Measurements from ENCODE around the gene THAP3.
"Not testable (repeated sequence)": the region's sequence is repeated elsewhere in the genome, so short reads cannot be mapped to it uniquely, and the experiment has no call there.

THAP3 gene

GRCh38 chr1:6591644-6592043 lies 33.0 kb upstream of the THAP3 start:
- DNase-seq, result no peak

GRCh38 chr1:6592441-6592840 lies 32.2 kb upstream of the THAP3 start:
- no peak for DNase-seq

DNA sequence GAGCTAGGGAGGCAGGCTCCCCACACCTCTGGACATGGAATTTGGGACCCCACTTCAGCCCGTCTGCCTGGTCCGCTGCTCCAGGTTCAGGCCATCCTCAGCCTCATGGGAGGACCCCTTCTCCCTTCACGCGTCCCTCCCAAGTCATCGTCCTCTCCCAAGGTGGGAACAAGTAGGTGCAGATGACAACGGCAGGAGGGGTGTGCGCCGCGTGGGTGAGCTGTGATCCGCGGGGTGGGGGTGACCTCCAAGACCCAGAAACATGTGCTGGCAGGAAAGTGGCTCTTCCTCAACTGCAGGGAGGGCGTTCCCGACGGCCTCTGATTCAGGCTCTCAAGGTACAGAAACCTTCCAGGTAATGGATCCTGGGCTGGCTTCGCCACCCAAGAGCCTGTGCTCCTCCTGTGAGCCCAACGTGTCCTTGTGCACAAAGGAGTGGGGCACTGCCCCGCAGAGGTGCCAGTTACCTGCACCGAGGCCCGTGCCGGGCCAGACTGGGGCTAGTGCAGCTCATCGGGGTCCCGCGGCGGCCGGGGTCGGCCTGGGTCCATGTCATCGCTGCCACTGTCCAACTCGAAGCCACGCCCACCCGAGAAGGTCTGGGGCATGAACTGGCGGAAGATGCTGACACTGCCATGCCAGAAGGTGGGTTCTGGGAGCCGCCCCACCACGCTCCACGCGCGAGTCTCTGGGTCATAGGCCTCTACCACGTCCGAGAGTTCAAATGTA lies 31.6 kb upstream of the THAP3 start:
- no peak for DNase-seq

DNA sequence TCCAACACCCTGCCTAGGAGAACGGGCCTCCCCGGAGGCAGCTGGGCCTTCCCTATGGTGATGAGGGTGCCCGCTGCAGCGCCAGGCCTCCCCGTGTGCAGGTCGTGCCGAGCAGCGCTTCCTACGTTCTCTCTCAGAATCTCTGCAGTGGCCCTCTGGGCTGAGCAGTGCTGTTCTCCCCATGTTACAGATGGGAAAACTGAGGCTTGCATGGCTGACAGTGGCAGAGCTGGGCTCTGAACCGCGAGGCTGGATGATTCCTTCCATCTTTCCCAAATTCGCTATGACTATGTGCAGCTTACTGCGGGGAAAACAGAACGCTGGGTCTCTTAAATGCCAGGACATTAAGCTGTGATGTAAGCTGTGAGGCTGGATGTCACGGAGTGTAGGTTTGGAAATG lies 30.9 kb upstream of the THAP3 start:
- no peak for DNase-seq

GRCh38 chr1:6594977-6595740 lies 29.5 kb upstream of the THAP3 start:
- no peak for DNase-seq

- no peak for DNase-seq
Measured at GRCh38 chr1:6596351-6596750, 28.3 kb upstream of the THAP3 start.

GRCh38 chr1:6596886-6597776 lies 27.5 kb upstream of the THAP3 start:
- no peak for DNase-seq

- no peak for DNase-seq
Measured at GRCh38 chr1:6597777-6598131, 26.9 kb upstream of the THAP3 start.

DNA sequence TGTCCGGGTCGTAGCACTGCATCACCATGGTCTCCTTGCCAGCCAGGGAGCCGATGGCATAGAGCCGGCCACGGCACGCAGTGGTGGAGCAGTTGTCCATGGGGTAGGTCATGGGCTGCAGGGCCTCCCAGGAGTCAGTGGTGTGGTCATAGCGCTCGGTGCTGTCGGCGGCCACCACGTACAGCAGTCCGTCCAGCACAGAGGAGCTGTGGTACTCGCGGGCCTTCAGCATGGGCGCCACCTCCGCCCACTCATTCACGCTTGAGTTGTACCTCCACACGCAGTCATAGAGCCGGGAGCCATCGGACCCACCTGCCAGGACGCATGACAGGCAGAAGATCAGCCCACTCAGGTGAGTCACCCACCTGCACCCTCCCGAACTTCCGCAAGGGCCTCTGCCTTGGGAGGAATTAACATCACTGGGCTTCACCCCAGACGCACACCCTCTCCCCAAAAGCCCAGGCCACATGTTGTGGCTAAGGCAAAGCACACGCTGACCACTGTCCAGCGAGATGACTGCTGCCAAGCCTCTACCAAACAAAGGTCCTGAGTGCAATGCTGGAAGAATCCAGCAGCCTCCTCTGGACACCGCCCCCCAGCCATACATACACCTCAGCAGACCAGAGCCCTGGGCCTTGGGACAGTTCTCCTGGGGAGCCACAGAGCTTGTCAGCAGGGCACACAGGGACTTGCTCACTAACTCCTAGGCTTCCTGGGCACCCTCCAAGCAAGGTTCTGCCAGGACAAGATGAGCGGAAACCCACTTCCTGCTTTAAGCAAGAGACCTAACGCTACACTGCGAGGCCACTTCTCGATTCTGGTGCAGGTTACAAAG lies 25.3 kb upstream of the THAP3 start:
- DNase-seq, result no peak

GRCh38 chr1:6599991-6600390 lies 24.7 kb upstream of the THAP3 start:
- not testable (repeated sequence) for DNase-seq

DNA sequence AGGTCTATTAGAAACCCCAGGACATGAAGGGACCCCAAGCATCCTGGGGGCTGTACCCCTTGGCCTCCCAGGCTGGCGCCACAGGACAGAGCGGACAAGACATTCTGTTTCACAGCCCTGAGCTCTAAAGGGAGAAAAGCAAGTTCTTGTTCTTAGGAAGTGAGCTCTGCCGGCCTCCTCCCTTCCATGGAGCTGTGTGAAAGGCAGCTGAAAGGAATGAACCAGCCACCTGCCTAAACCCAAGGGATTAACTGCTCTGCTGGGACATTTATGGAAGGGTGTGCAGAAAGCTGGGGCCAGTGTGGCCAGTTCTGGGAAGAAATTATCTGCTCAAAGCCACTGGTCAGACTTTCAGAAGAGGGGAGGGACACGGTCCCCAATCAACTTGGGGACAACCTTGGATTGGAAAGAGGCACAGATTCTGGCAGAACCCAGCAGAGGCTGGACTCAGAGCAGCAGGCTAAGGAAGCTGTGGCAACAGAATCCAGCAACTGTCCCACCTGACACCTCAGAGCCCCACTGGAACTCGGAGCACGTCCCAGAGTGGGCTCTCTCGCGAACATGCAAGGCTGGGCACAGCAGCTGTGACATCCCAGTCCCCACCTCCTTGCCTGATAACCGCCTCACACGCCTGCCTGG lies 24.1 kb upstream of the THAP3 start:
- no peak for DNase-seq

DNA sequence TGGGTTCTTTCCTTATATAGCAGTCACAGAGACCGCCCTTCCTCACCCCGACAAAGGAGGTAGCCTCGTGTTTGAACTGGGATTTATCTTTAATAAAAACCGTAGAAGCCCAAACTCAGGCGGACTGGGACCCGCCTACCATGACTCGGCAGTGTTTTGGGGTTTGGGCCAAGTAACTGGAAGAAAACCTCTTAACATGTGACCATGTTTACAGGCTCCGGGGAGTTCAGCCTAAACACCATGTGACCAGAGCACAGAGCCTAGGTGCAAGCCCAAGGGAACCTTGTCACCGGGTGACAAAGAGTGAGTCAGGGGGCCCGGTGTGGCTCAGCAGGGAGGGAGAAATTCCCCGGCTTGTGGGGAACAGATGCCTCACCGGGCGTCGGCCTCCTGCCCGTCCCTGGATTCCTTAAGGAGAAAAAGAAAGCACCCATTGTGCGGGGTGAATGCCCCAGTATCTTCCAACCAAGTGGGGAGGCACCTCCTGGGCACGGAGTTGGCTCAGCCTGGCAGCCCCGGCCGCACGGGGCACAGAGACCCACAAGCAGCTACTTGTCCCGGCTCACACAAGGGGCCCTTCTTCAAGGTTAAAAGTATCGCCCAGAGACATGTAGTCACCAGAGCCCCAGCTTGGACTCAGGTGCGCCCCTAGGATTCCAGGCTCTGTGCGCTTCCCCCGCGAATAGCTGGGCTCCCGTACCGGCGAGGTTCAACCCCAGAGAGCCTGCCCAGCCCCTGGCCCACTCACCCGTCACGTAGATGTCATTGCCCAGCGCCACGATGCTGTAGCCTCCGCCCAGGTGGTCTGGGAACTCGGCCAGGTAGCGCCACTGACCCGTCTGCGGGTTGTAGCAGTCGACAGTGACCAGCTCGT lies 23.4 kb upstream of the THAP3 start:
- peak; percentile 55 for DNase-seq

- peak; percentile 46 for DNase-seq
Measured at GRCh38 chr1:6601923-6602668, 22.6 kb upstream of the THAP3 start.

DNA sequence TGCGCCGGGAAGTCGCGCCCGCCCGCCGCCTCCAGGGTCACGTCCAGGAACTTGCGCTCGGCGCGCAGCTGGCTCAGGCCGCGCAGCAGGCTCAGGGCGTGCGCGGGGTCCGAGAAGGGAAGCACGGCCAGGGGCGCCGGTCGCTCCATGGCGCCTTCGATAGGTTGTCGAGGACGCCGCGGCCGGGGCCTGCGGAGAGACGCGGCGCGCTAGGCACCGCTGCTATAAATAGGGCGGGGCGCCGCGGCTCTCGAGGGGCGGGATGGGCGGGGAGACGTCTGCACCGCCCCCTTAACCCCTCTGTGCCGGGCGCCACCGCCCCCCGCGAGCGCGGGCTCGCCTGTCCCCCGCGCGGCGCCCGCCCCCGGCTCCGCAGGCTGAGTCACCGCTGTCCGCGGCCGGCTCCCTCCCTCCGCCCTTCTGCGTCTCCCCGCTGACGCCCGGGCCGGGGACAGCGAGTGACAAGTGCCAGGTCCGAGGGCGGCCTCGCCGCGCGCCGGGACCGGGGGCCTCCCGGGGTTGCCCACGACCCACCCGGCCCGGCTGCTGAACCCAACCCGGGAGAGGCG lies 21.9 kb upstream of the THAP3 start, which contains the start of gene KLHL21:
TSS of gene KLHL21 (minus strand) at position 201 of the 569 bp plus-strand sequence. CDS start at position 149, 52 bp downstream.
- DNase-seq, result peak; percentile 79

DNA sequence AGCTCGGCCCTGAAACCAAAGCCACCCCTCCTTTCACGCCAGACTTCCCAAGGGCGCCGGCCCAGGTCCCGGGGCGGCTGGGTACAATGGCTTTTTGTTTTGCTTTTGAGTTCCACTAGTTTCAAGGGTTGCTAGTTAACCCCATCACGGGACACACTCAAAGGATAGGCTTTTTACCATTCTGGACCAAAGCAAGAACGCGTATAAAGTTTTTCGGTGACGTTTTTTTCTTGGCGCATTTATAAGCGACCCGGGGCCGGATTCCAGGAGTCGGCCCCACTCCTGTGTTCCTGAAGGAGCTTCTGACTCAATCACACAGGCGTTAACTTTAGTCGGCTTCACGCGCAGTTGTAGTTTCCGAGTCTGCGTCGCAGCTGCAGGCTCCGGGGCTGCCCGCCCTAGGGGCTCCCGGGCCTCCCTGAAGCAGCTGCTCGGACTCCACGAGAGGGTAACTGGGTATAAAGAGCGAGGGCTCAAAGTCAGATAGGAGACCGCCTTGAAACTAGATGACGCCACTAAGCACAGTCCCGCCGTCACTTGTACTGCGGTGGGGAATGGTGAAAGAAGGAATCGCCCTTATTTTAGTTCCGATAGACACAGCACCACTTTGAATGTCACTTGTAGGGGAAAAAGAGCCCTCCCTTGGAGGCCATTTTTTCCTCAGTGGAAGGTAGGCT lies 21.3 kb upstream of the THAP3 start:
- DNase-seq, result no peak

DNA sequence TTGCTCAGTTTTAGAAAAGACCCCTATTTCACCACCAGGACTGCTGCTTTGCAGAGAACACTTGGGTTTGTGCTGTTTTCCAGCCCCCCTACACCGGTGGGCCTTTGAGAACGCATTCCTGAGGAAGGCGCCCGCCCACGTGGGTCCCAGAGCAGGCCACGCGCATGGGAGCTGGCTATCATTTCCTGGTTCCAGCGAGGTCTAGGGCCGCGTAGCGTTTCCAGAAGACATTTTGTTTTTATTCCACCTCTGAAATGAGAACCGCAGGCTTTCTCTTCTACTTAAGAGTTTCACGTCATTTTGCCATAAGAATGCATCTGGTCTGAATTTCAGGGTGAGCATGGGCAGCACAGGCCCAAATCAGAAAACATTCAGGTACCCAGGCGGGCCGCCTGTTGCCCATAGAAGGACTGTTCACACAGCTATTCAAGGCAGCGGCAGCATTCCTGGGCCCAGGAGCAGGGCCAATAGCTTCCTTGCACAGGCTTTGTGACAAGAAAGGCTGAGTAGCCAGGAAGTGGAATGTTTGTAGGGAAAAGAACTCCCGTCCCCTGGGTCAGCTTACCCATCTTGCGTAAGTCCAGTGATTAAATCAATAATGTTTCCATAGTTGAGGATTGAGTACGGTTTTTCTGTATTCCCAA lies 20.6 kb upstream of the THAP3 start:
- DNase-seq, result no peak

- DNase-seq, result peak; percentile 33
Measured at GRCh38 chr1:6612641-6613360, 11.9 kb upstream of the THAP3 start.
